ENCODE results near the gene NEDD4L. TPM values are rescaled to one million over a fixed set of nuclear protein-coding genes. Genes with fewer than 3 reads are reported as not detected.

NEDD4L gene
- total and polyA plus RNA-seq, 2 donors (not counting 1 experiment from before 2014, with no cell fraction given), result 10.3 to 25.7 TPM

DNA sequence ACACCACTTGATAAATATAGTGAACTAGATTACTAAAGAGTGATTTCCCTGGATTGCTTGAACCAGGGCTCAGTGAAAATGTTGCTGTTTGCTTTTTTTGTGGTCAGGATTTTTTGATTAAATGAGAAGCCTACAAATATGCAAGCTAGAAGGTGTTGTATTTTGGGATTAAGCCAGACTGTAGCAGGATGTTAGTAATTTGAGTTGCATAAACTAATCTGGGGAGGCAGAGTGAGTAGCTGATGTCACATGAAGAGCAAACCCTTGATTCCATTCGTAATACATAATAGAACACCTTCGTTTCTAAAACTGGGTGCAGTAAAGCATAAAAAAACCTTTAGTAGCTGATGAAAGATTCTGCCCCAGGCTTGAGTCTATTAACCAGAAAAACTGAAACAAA, 32.0 kb downstream of the NEDD4L start:
- Histone ChIP-seq H3K9me3 (ENCODE audit: control extremely low read depth in 1 of 3, control insufficient read depth in 2 of 3, insufficient read depth in 1 of 3, low read length in 2 of 3) (no peaks in the 10 kb centered on the region), H3K27me3 (replicated peaks in 1 of 4; ENCODE audit: control extremely low read depth in 1 of 4, control insufficient read depth in 3 of 4, insufficient read depth in 4 of 4, low read length in 3 of 4) (no peaks in the 10 kb centered on the region), H3K79me2 (ENCODE audit: control insufficient read depth, insufficient read depth, low read length) (peaks cover 4% of the 10 kb centered on the region), H3K36me3 (replicated peaks in 1 of 2; ENCODE audit: control extremely low read depth in 1 of 2, control insufficient read depth in 1 of 2, extremely low read depth in 1 of 2, insufficient read depth in 2 of 2, low read length in 1 of 2) (no peaks in the 10 kb centered on the region), H2AFZ (ENCODE audit: insufficient read depth, low read depth, low read length, poor library complexity, severe bottlenecking) (no peak overlapping the region), H3K4me1 (ENCODE audit: control insufficient read depth in 2 of 2, insufficient read depth in 2 of 2, low read length in 2 of 2) (no peaks in the 10 kb centered on the region), H3K4me2 (replicated peaks; ENCODE audit: low read depth, low read length, poor library complexity, severe bottlenecking) (no peak overlapping the region), H4K20me1 (ENCODE audit: control insufficient read depth, insufficient read depth, low read length, poor library complexity, severe bottlenecking) (no peaks in the 10 kb centered on the region), H3K4me3 (ENCODE audit: control extremely low read depth in 1 of 5, extremely low read depth in 1 of 5, insufficient read depth in 1 of 5, low read depth in 2 of 5, low read length in 4 of 5) (no peak overlapping the region), H3K27ac (ENCODE audit: low read length in 2 of 2) (no peak overlapping the region), H3K9ac (ENCODE audit: low read length) (no peak overlapping the region)
- no peaks in the 10 kb centered on the region for H3K9me3 Mint-ChIP-seq (ENCODE audit: insufficient read depth)
- DNase-seq (no peak), ATAC-seq (ENCODE audit: low read depth) (no peak)
- CTCF ChIA-PET, result no interaction called here
- intact Hi-C loops (cut with micrococcal nuclease), result no loop called here
- TF ChIP-seq, protein P1, sequence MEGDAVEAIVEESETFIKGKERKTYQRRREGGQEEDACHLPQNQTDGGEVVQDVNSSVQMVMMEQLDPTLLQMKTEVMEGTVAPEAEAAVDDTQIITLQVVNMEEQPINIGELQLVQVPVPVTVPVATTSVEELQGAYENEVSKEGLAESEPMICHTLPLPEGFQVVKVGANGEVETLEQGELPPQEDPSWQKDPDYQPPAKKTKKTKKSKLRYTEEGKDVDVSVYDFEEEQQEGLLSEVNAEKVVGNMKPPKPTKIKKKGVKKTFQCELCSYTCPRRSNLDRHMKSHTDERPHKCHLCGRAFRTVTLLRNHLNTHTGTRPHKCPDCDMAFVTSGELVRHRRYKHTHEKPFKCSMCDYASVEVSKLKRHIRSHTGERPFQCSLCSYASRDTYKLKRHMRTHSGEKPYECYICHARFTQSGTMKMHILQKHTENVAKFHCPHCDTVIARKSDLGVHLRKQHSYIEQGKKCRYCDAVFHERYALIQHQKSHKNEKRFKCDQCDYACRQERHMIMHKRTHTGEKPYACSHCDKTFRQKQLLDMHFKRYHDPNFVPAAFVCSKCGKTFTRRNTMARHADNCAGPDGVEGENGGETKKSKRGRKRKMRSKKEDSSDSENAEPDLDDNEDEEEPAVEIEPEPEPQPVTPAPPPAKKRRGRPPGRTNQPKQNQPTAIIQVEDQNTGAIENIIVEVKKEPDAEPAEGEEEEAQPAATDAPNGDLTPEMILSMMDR (IDR thresholded peaks at IDR 0.05), result no peak
- no peak for TF ChIP-seq EZH2 (IDR thresholded peaks at IDR 0.05; ENCODE audit: borderline replicate concordance, insufficient read depth, low read depth, low read length, poor library complexity, severe bottlenecking)
- WGBS (ENCODE audit: insufficient coverage), result 100% methylated on average over 1 of the region's 2 CpGs
- no peak overlapping the region for H3K27ac Mint-ChIP-seq
- POLR2A ChIA-PET, result no interaction called here
- no peak overlapping the region for H3K4me3 Mint-ChIP-seq
- H3K27me3 Mint-ChIP-seq, result no peaks in the 10 kb centered on the region
- no peaks in the 10 kb centered on the region for H3K4me1 Mint-ChIP-seq

GRCh38 chr18:58077329-58077728, 33.3 kb downstream of the NEDD4L start:
- ChIA-PET POLR2A (no interaction called here), CTCF (no interaction called here)
- 96% methylated on average over 7 of the region's 9 CpGs for WGBS (ENCODE audit: insufficient coverage)

More at GRCh38 chr18:58077329-58077728, 33.3 kb downstream of the NEDD4L start:
- no peaks in the 10 kb centered on the region for H3K9me3 Mint-ChIP-seq (ENCODE audit: insufficient read depth)
- no peak overlapping the region for H2AFZ ChIP-seq (ENCODE audit: insufficient read depth, low read depth, low read length, poor library complexity, severe bottlenecking)
- no peaks in the 10 kb centered on the region for H3K9me3 ChIP-seq (ENCODE audit: control extremely low read depth in 1 of 3, control insufficient read depth in 2 of 3, insufficient read depth in 1 of 3, low read length in 2 of 3)
- H3K4me3 ChIP-seq (ENCODE audit: control extremely low read depth in 1 of 5, extremely low read depth in 1 of 5, insufficient read depth in 1 of 5, low read depth in 2 of 5, low read length in 4 of 5), result no peak overlapping the region
- H3K4me2 ChIP-seq (replicated peaks; ENCODE audit: low read depth, low read length, poor library complexity, severe bottlenecking), result no peak overlapping the region
- no peak for ATAC-seq (ENCODE audit: low read depth)
- no peaks in the 10 kb centered on the region for H3K4me1 ChIP-seq (ENCODE audit: control insufficient read depth in 2 of 2, insufficient read depth in 2 of 2, low read length in 2 of 2)
- H3K9ac ChIP-seq (ENCODE audit: low read length), result no peak overlapping the region
- no peak overlapping the region for H3K27ac ChIP-seq (ENCODE audit: low read length in 2 of 2)
- H3K4me3 Mint-ChIP-seq, result no peak overlapping the region
- H3K27me3 Mint-ChIP-seq, result no peaks in the 10 kb centered on the region
- no peak for TF ChIP-seq EZH2 (IDR thresholded peaks at IDR 0.05; ENCODE audit: borderline replicate concordance, insufficient read depth, low read depth, low read length, poor library complexity, severe bottlenecking)
- TF ChIP-seq, protein P1 (IDR thresholded peaks at IDR 0.05), result no peak
- no peaks in the 10 kb centered on the region for H4K20me1 ChIP-seq (ENCODE audit: control insufficient read depth, insufficient read depth, low read length, poor library complexity, severe bottlenecking)
- H3K79me2 ChIP-seq (ENCODE audit: control insufficient read depth, insufficient read depth, low read length), result peaks cover 4% of the 10 kb centered on the region
- H3K27ac Mint-ChIP-seq, result no peak overlapping the region
- DNase-seq, result no peak
- H3K4me1 Mint-ChIP-seq, result no peaks in the 10 kb centered on the region
- no peaks in the 10 kb centered on the region for H3K27me3 ChIP-seq (replicated peaks in 1 of 4; ENCODE audit: control extremely low read depth in 1 of 4, control insufficient read depth in 3 of 4, insufficient read depth in 4 of 4, low read length in 3 of 4)
- no peaks in the 10 kb centered on the region for H3K36me3 ChIP-seq (replicated peaks in 1 of 2; ENCODE audit: control extremely low read depth in 1 of 2, control insufficient read depth in 1 of 2, extremely low read depth in 1 of 2, insufficient read depth in 2 of 2, low read length in 1 of 2)
- intact Hi-C loops (cut with micrococcal nuclease), result no loop called here

All from B cell (primary cell).